K562 (cell line): ENCODE measurements around the gene C1QTNF3. TPM values are rescaled to one million over a fixed set of nuclear protein-coding genes. Genes with fewer than 3 reads are reported as not detected.

Experiments used
- ETS2 ChIP-seq: IDR thresholded peaks from 2 replicates; pipeline ENCODE4 v1.6.1; 2016; ENCODE audit warnings: borderline replicate concordance, missing genetic modification characterization, mild to moderate bottlenecking, moderate library complexity, missing compliant biosample characterization; ENCODE audit not compliant: poor library complexity, severe bottlenecking
- FOXA1 ChIP-seq: fragments of 450-650 bp; IDR thresholded peaks from 2 replicates; pipeline ENCODE4 v1.6.1; 2016; ENCODE audit warnings: mild to moderate bottlenecking, borderline replicate concordance
- HMG20A ChIP-seq: fragments of 450-650 bp; formaldehyde crosslinking; conservative IDR thresholded peaks from 2 replicates; pipeline ENCODE4 v1.4.0; 2020; ENCODE audit warnings: mild to moderate bottlenecking, mixed read lengths
- HOXB6 ChIP-seq: fragments of 250-450 bp; sonication (Bioruptor Pico); IDR thresholded peaks from 2 replicates; pipeline ENCODE4 v1.5.1; 2022; ENCODE audit warnings: mild to moderate bottlenecking, borderline replicate concordance
- MAFG ChIP-seq: fragments of 450-650 bp; conservative IDR thresholded peaks from 2 replicates; pipeline ENCODE4 v1.6.1; 2016; ENCODE audit warnings: missing genetic modification characterization, missing compliant biosample characterization
- MED1 ChIP-seq: sonication (generic); formaldehyde crosslinking; IDR thresholded peaks from 2 replicates; pipeline ENCODE4 v1.8.1; 2023; ENCODE audit warnings: missing genetic modification reagents, borderline replicate concordance
- MITF ChIP-seq: IDR thresholded peaks from 2 replicates; pipeline ENCODE4 v1.6.1; 2014; ENCODE audit warnings: antibody characterized with exemption
- NFXL1 ChIP-seq: fragments of 450-650 bp; formaldehyde crosslinking; IDR thresholded peaks from 2 replicates; pipeline ENCODE4 v1.4.0; 2021; ENCODE audit warnings: mild to moderate bottlenecking
- PHF8 ChIP-seq: fragments of 200-600 bp; sonication (generic); IDR thresholded peaks from 2 replicates; pipeline ENCODE4 v1.6.1; 2012; ENCODE audit warnings: mixed run types, mild to moderate bottlenecking, inconsistent platforms, low read length, moderate library complexity, borderline replicate concordance
- RBFOX2 ChIP-seq: fragments of 200-400 bp; formaldehyde crosslinking; IDR thresholded peaks from 2 replicates; pipeline ENCODE4 v1.6.1; 2017; ENCODE audit warnings: low read depth, mild to moderate bottlenecking, low read length, moderate library complexity
- SP2 ChIP-seq: IDR thresholded peaks from 2 replicates; pipeline ENCODE4 v1.6.1; 2011; ENCODE audit warnings: mild to moderate bottlenecking, low read depth, low read length, moderate library complexity; ENCODE audit not compliant: poor library complexity, severe bottlenecking; ENCODE audit errors: extremely low read depth
- TRIM25 ChIP-seq: fragments of 450-650 bp; IDR thresholded peaks from 2 replicates; pipeline ENCODE4 v1.7.0; 2016; ENCODE audit warnings: borderline replicate concordance
- ZBTB43 ChIP-seq: sonication (generic); formaldehyde crosslinking; IDR thresholded peaks from 2 replicates; pipeline ENCODE4 v1.8.0; 2023; ENCODE audit warnings: mild to moderate bottlenecking, missing genetic modification reagents
- ZFPM2 ChIP-seq: fragments of 250-450 bp; sonication (Bioruptor Pico); IDR thresholded peaks from 2 replicates; pipeline ENCODE4 v1.5.1; 2022; ENCODE audit warnings: mild to moderate bottlenecking
- ZNF79 ChIP-seq: fragments of 250-450 bp; sonication (Bioruptor Pico); IDR thresholded peaks from 2 replicates; pipeline ENCODE4 v1.4.0; 2020; ENCODE audit warnings: low read depth, mild to moderate bottlenecking, moderate library complexity
- polyA plus RNA-seq, 8 experiments: library from polyadenylated mRNA; depleted of rRNA in 4 of 8; stranded (reverse) in 5 of 8; unstranded in 3 of 8; fragments of >200 nt; fragmentation: Nextera tagmentation in 2 of 8; fragmentation: Illumina TruSeq in 1 of 8; extraction: Ambion mirVana in 2 of 8; extraction: Trizol in 1 of 8; gene quantifications; 2 replicates each; pipeline versions ENCODE4 v1.2.1 to v1.2.3, GENCODE V29; 2011 to 2014; ENCODE audit warnings: inconsistent platforms in 1 of 8, missing spikeins in 1 of 8
- total RNA-seq, 7 experiments: library from RNA; depleted of rRNA in 6 of 7; stranded (reverse); fragments of >200 nt in 6 of 7; fragmentation: Illumina TruSeq in 2 of 7; extraction: Trizol in 2 of 7; gene quantifications; 2 replicates each; pipeline versions ENCODE4 v1.2.1 to v1.2.3, GENCODE V29; 2011 to 2021; ENCODE audit warnings: low replicate concordance in 1 of 7
- TF ChIP-seq, protein P1 (sequence below): fragments of 450-650 bp; formaldehyde crosslinking; IDR thresholded peaks from 2 replicates; pipeline ENCODE4 v1.4.0; 2022; ENCODE audit warnings: missing genetic modification characterization
- TF ChIP-seq, protein P2 (sequence below): conservative IDR thresholded peaks from 2 replicates; pipeline ENCODE4 v1.6.1; 2011; ENCODE audit warnings: low read depth, mild to moderate bottlenecking, low read length; ENCODE audit not compliant: control insufficient read depth
- TF ChIP-seq, protein P3 (sequence below): sonication (generic); formaldehyde crosslinking; IDR thresholded peaks from 2 replicates; pipeline ENCODE4 v1.8.0; 2022; ENCODE audit warnings: mild to moderate bottlenecking, missing genetic modification reagents
- TF ChIP-seq, protein P4 (sequence below): fragments of 250-450 bp; sonication (Bioruptor Pico); IDR thresholded peaks from 2 replicates; pipeline ENCODE4 v1.5.0; 2021

Gene C1QTNF3
- total and polyA plus RNA-seq, 9 of the 15 experiments (the other 6 are each of a cell fraction or from before 2014, with no cell fraction given): 0.51 to 3.3 (median 2.0) TPM

- no peak for TF ChIP-seq ZFPM2
- no peak for TF ChIP-seq FOXA1
- no peak for TF ChIP-seq ETS2 (tag)
- TF ChIP-seq MAFG: peak; percentile 33; the same call in 1 of the 2 replicates
- TF ChIP-seq, protein P1, sequence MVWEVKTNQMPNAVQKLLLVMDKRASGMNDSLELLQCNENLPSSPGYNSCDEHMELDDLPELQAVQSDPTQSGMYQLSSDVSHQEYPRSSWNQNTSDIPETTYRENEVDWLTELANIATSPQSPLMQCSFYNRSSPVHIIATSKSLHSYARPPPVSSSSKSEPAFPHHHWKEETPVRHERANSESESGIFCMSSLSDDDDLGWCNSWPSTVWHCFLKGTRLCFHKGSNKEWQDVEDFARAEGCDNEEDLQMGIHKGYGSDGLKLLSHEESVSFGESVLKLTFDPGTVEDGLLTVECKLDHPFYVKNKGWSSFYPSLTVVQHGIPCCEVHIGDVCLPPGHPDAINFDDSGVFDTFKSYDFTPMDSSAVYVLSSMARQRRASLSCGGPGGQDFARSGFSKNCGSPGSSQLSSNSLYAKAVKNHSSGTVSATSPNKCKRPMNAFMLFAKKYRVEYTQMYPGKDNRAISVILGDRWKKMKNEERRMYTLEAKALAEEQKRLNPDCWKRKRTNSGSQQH (CRISPR knock-in tag): no peak
- TF ChIP-seq HMG20A (CRISPR knock-in tag): no peak
- TF ChIP-seq, protein P2, sequence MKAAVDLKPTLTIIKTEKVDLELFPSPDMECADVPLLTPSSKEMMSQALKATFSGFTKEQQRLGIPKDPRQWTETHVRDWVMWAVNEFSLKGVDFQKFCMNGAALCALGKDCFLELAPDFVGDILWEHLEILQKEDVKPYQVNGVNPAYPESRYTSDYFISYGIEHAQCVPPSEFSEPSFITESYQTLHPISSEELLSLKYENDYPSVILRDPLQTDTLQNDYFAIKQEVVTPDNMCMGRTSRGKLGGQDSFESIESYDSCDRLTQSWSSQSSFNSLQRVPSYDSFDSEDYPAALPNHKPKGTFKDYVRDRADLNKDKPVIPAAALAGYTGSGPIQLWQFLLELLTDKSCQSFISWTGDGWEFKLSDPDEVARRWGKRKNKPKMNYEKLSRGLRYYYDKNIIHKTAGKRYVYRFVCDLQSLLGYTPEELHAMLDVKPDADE: no peak
- TF ChIP-seq MITF: no peak
- no peak for TF ChIP-seq HOXB6
- TF ChIP-seq, protein P3, sequence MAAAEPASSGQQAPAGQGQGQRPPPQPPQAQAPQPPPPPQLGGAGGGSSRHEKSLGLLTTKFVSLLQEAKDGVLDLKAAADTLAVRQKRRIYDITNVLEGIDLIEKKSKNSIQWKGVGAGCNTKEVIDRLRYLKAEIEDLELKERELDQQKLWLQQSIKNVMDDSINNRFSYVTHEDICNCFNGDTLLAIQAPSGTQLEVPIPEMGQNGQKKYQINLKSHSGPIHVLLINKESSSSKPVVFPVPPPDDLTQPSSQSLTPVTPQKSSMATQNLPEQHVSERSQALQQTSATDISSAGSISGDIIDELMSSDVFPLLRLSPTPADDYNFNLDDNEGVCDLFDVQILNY: no peak
- TF ChIP-seq MED1 (CRISPR knock-in tag): no peak
- TF ChIP-seq SP2: no peak
- TF ChIP-seq TRIM25: no peak
- TF ChIP-seq NFXL1 (CRISPR knock-in tag): no peak
- TF ChIP-seq ZBTB43: no peak
- no peak for TF ChIP-seq RBFOX2
- no peak for TF ChIP-seq PHF8
- no peak for TF ChIP-seq ZNF79 (CRISPR knock-in tag)
- TF ChIP-seq, protein P4, sequence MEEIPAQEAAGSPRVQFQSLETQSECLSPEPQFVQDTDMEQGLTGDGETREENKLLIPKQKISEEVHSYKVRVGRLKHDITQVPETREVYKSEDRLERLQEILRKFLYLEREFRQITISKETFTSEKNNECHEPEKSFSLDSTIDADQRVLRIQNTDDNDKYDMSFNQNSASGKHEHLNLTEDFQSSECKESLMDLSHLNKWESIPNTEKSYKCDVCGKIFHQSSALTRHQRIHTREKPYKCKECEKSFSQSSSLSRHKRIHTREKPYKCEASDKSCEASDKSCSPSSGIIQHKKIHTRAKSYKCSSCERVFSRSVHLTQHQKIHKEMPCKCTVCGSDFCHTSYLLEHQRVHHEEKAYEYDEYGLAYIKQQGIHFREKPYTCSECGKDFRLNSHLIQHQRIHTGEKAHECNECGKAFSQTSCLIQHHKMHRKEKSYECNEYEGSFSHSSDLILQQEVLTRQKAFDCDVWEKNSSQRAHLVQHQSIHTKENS (CRISPR knock-in tag): no peak
Measured at GRCh38 chr5:34031117-34031516, 11.9 kb downstream of the C1QTNF3 start (continued).
